CD4-positive, alpha-beta T cell treated with Interleukin-1 beta for 1 hour (primary cell): ENCODE measurements around the gene ZFHX2.
A peak's percentile ranks its signal among the peaks of the same experiment; 100 is the strongest.

Experiments used
- DNase-seq, 2 donors: peaks; one replicate each; pipeline ENCODE4 v3.0.0-alpha.2; 2020 to 2022

ZFHX2 gene

GRCh38 chr14:23559010-23559925 lies 7.7 kb upstream of the ZFHX2 start:
- peak; percentile 64 to 69 for DNase-seq

GRCh38 chr14:23558346-23559009 lies 6.9 kb upstream of the ZFHX2 start:
- DNase-seq, result no peak

GRCh38 chr14:23557946-23558345 lies 6.4 kb upstream of the ZFHX2 start:
- no peak for DNase-seq

- no peak for DNase-seq
Observed at GRCh38 chr14:23557521-23557920, 6.0 kb upstream of the ZFHX2 start.

- no peak for DNase-seq
Observed at GRCh38 chr14:23556700-23557440, 5.3 kb upstream of the ZFHX2 start.

- peak; percentile 93 for DNase-seq
Observed at GRCh38 chr14:23555882-23556699, 4.5 kb upstream of the ZFHX2 start, which contains the start of gene THTPA. Gene THTPA, plus strand, starts transcription at chr14:23556271. Its CDS starts 487 bp downstream, at chr14:23556758.

- no peak for DNase-seq
Observed at GRCh38 chr14:23555533-23555881, 3.9 kb upstream of the ZFHX2 start.

GRCh38 chr14:23550812-23551265 lies 726 bp downstream of the ZFHX2 start:
- no peak for DNase-seq

- no peak for DNase-seq
Observed at GRCh38 chr14:23550131-23550811, 1.3 kb downstream of the ZFHX2 start.

- DNase-seq, result no peak
Observed at GRCh38 chr14:23548351-23549318, 2.9 kb downstream of the ZFHX2 start.

GRCh38 chr14:23547924-23548323 lies 3.6 kb downstream of the ZFHX2 start:
- no peak for DNase-seq

- DNase-seq, result no peak
Observed at GRCh38 chr14:23546450-23547035, 5.0 kb downstream of the ZFHX2 start.

- no peak for DNase-seq
Observed at GRCh38 chr14:23545740-23546365, 5.7 kb downstream of the ZFHX2 start.

GRCh38 chr14:23544511-23545447 lies 6.8 kb downstream of the ZFHX2 start:
- no peak for DNase-seq

GRCh38 chr14:23543403-23543802 lies 8.2 kb downstream of the ZFHX2 start:
- no peak for DNase-seq

GRCh38 chr14:23542261-23542660 lies 9.3 kb downstream of the ZFHX2 start:
- no peak for DNase-seq

- DNase-seq, result no peak
Observed at GRCh38 chr14:23540141-23540469, 11.5 kb downstream of the ZFHX2 start.
